Spleen (tissue), 7 donors: Measurements from ENCODE around the gene PAK6.

ENCODE experiments used
- CTCF ChIP-seq, 11 experiments: fragments of 200-600 bp in 7 of 11; fragments of 450-650 bp in 4 of 11; sonication (generic) in 4 of 11; IDR thresholded peaks in 8 of 11; conservative IDR thresholded peaks in 3 of 11; 1 replicate in 7 of 11; 2 replicates in 4 of 11; pipeline versions ENCODE4 v1.4.0 to v1.8.0; 2016 to 2021; ENCODE audit warnings: antibody characterized with exemption in 11 of 11, inconsistent platforms in 4 of 11, mild to moderate bottlenecking in 1 of 11
- POLR2A ChIP-seq, 3 donors: fragments of 450-650 bp; IDR thresholded peaks; one replicate each; pipeline ENCODE4 v1.5.1; 2017; ENCODE audit warnings: antibody characterized with exemption in 3 of 3, mild to moderate bottlenecking in 1 of 3
- donor health status: DM: no; HTN: no; CAD: no; lungs with moderate emphysema.
- donor health status: DM: no; HTN: no; CAD: no.
- donor health status: DM: no; HTN: no; CAD: no.

DNA sequence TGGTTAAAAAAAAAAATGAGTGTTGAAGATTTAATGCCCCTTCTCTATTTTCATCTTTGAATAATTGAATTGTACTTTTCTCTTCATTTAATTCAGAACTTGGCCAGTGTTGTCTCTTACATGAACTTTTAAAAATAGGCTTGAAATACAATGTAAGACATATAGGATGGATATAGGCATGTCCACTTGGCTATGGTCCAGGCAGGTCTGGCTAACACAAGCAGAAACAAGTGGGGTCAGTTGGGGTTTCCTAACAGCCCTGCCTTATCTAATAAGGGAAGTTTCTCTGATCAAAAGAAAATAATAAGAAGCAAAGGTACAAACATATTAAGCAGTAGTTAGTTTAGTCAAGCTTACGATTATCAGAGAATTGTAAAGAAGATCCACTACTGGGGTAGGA lies 19.1 kb upstream of the PAK6 start:
- TF ChIP-seq CTCF (IDR thresholded peaks at IDR 0.05 in 8 of 11, conservative IDR thresholded peaks at IDR 0.05 in 3 of 11) (no peak), POLR2A (IDR thresholded peaks at IDR 0.05) (no peak)
